H9 (cell line): ENCODE measurements around the gene HAUS8. TPM values are rescaled to one million over a fixed set of nuclear protein-coding genes. Genes with fewer than 3 reads are reported as not detected.
A peak's percentile ranks its signal among the peaks of the same experiment; 100 is the strongest.

Source experiments
- DNase-seq: peaks from one replicate; pipeline ENCODE4 v3.0.0-alpha.2; 2017
- H2AFZ ChIP-seq: one replicate; pipeline ENCODE4 v1.6.1; 2013; ENCODE audit warnings: mild to moderate bottlenecking, low read length, control low read depth, moderate library complexity
- H2AK5ac ChIP-seq: 2 replicates; pipeline ENCODE4 v1.6.1; 2013; ENCODE audit warnings: low read length, control low read depth, mixed read lengths; ENCODE audit not compliant: insufficient read length
- H2BK120ac ChIP-seq: one replicate; pipeline ENCODE4 v1.6.1; 2013; ENCODE audit warnings: low read depth, mild to moderate bottlenecking, low read length, control low read depth, inconsistent platforms; ENCODE audit not compliant: poor library complexity, severe bottlenecking
- H2BK12ac ChIP-seq: 2 replicates; pipeline ENCODE4 v1.6.1; 2013; ENCODE audit warnings: low read length, control low read depth, mixed read lengths, low read depth; ENCODE audit not compliant: insufficient read length
- H2BK15ac ChIP-seq: 2 replicates; pipeline ENCODE4 v1.6.1; 2013; ENCODE audit warnings: low read depth, low read length, control low read depth
- H2BK20ac ChIP-seq: one replicate; pipeline ENCODE4 v1.6.1; 2013; ENCODE audit warnings: low read depth, mild to moderate bottlenecking, low read length, control low read depth, inconsistent platforms; ENCODE audit not compliant: poor library complexity, severe bottlenecking
- H2BK5ac ChIP-seq: 2 replicates; pipeline ENCODE4 v1.6.1; 2013; ENCODE audit warnings: low read length, control low read depth, mixed read lengths; ENCODE audit not compliant: insufficient read length
- H3K14ac ChIP-seq: 2 replicates; pipeline ENCODE4 v1.6.1; 2013; ENCODE audit warnings: low read length, control low read depth; ENCODE audit not compliant: insufficient read depth
- H3K18ac ChIP-seq: 2 replicates; pipeline ENCODE4 v1.6.1; 2013; ENCODE audit warnings: low read depth, mild to moderate bottlenecking, mixed read lengths, low read length, control low read depth; ENCODE audit not compliant: insufficient read length
- H3K23ac ChIP-seq: 2 replicates; pipeline ENCODE4 v1.6.1; 2013; ENCODE audit warnings: low read length, control low read depth, mixed read lengths, low read depth; ENCODE audit not compliant: insufficient read length
- H3K23me2 ChIP-seq: 2 replicates; pipeline ENCODE4 v1.6.1; 2013; ENCODE audit warnings: low read depth, mild to moderate bottlenecking, mixed read lengths, low read length, control low read depth; ENCODE audit not compliant: insufficient read length, poor library complexity, severe bottlenecking
- H3K27ac ChIP-seq: 2 replicates; pipeline ENCODE4 v1.5.1; 2013; ENCODE audit warnings: low read length, control low read depth, mixed read lengths, low read depth; ENCODE audit not compliant: insufficient read length
- H3K27me3 ChIP-seq: 2 replicates; pipeline ENCODE4 v1.6.1; 2013; ENCODE audit warnings: low read length, control low read depth, inconsistent platforms; ENCODE audit not compliant: insufficient read depth
- H3K4ac ChIP-seq: 2 replicates; pipeline ENCODE4 v1.6.1; 2013; ENCODE audit warnings: low read depth, mild to moderate bottlenecking, control low read depth, inconsistent platforms, low read length, moderate library complexity
- H3K4me1 ChIP-seq: 2 replicates; pipeline ENCODE4 v1.6.1; 2013; ENCODE audit warnings: low read length, control low read depth, inconsistent platforms; ENCODE audit not compliant: insufficient read depth
- H3K4me2 ChIP-seq: 2 replicates; pipeline ENCODE4 v1.6.1; 2013; ENCODE audit warnings: low read length, control low read depth, mixed read lengths; ENCODE audit not compliant: insufficient read length, insufficient read depth
- H3K56ac ChIP-seq: 2 replicates; pipeline ENCODE4 v1.6.1; 2013; ENCODE audit warnings: low read depth, mild to moderate bottlenecking, mixed read lengths, low read length, control low read depth; ENCODE audit not compliant: insufficient read length
- H3K79me1 ChIP-seq: 2 replicates; pipeline ENCODE4 v1.6.1; 2013; ENCODE audit warnings: low read depth, mild to moderate bottlenecking, moderate library complexity, low read length, control low read depth, inconsistent platforms; ENCODE audit not compliant: insufficient read depth, poor library complexity, severe bottlenecking
- H3K79me2 ChIP-seq: 2 replicates; pipeline ENCODE4 v1.6.1; 2013; ENCODE audit warnings: low read length, control low read depth, inconsistent platforms; ENCODE audit not compliant: insufficient read depth
- H3K9ac ChIP-seq: 2 replicates; pipeline ENCODE4 v1.6.1; 2013; ENCODE audit warnings: low read length, control low read depth, mixed read lengths; ENCODE audit not compliant: insufficient read length; ENCODE audit errors: extremely low read depth
- H3K9me3 ChIP-seq: one replicate; pipeline ENCODE4 v1.6.1; 2013; ENCODE audit warnings: low read depth, low read length, inconsistent platforms; ENCODE audit not compliant: control insufficient read depth
- H3T11ph ChIP-seq: one replicate; pipeline ENCODE4 v1.6.1; 2013; ENCODE audit warnings: mild to moderate bottlenecking, low read length, control low read depth, inconsistent platforms
- H4K20me1 ChIP-seq: one replicate; pipeline ENCODE4 v1.6.1; 2013; ENCODE audit not compliant: control insufficient read depth, insufficient read length, insufficient read depth
- H4K5ac ChIP-seq: 2 replicates; pipeline ENCODE4 v1.6.1; 2013; ENCODE audit warnings: low read depth, mild to moderate bottlenecking, mixed read lengths, low read length, control low read depth; ENCODE audit not compliant: insufficient read length
- H4K8ac ChIP-seq: replicated peaks from 2 replicates; pipeline ENCODE4 v1.6.1; 2013; ENCODE audit warnings: low read length, control low read depth, mixed read lengths, low read depth; ENCODE audit not compliant: insufficient read length
- H4K91ac ChIP-seq: 2 replicates; pipeline ENCODE4 v1.6.1; 2013; ENCODE audit warnings: low read depth, mild to moderate bottlenecking, moderate library complexity, mixed read lengths, low read length, control low read depth; ENCODE audit not compliant: insufficient read length
- H3K27ac Mint-ChIP-seq, 3 experiments: 2 replicates in 2 of 3; 3 replicates in 1 of 3; pipeline ENCODE4 v1.8.0; 2020 to 2021; ENCODE audit warnings: mixed read lengths in 3 of 3, mild to moderate bottlenecking in 1 of 3, moderate library complexity in 1 of 3
- H3K27me3 Mint-ChIP-seq: 2 replicates; pipeline ENCODE4 v1.8.0; 2021; ENCODE audit warnings: low read depth, mild to moderate bottlenecking, moderate library complexity, mixed read lengths
- H3K36me3 Mint-ChIP-seq, 3 experiments: 2 replicates in 2 of 3; 3 replicates in 1 of 3; pipeline ENCODE4 v1.8.0; 2020 to 2021; ENCODE audit warnings: low read depth in 3 of 3, mixed read lengths in 3 of 3; ENCODE audit not compliant: insufficient read depth in 1 of 3
- H3K4me1 Mint-ChIP-seq, 2 experiments: 2 replicates each; pipeline ENCODE4 v1.8.0; 2020; ENCODE audit warnings: mixed read lengths in 2 of 2
- H3K4me3 Mint-ChIP-seq, 2 experiments: 2 replicates in 1 of 2; 3 replicates in 1 of 2; pipeline ENCODE4 v1.8.0; 2020 to 2021; ENCODE audit warnings: mild to moderate bottlenecking in 2 of 2, mixed read lengths in 2 of 2, moderate library complexity in 1 of 2
- H3K9me3 Mint-ChIP-seq, 2 experiments: 2 replicates in 1 of 2; 3 replicates in 1 of 2; pipeline ENCODE4 v1.8.0; 2020; ENCODE audit warnings: mild to moderate bottlenecking in 2 of 2, mixed read lengths in 2 of 2, moderate library complexity in 1 of 2
- WGBS: extraction: QIAGEN DNeasy Blood & Tissue Kit; methylation state at CpG from one replicate; pipeline ENCODE4 v1.1.7; 2013; ENCODE audit warnings: missing lambda C conversion rate, low lambda C conversion rate, mixed read lengths; ENCODE audit not compliant: insufficient read length; ENCODE audit errors: extremely low coverage; 5-methylcytosine and 5-hydroxymethylcytosine counted together
- total RNA-seq: library from RNA; stranded (reverse); gene quantifications from 2 replicates; pipeline ENCODE4 v1.2.1, GENCODE V29; 2021
- TF ChIP-seq, protein P1 (sequence below): fragments of 200-600 bp; sonication (generic); conservative IDR thresholded peaks from 3 replicates; pipeline ENCODE4 v1.8.0; 2021; ENCODE audit warnings: antibody characterized with exemption, mild to moderate bottlenecking

Gene HAUS8
- total RNA-seq, 1 experiment from 2014 or later, result 27.8 TPM

- TF ChIP-seq, protein P1, sequence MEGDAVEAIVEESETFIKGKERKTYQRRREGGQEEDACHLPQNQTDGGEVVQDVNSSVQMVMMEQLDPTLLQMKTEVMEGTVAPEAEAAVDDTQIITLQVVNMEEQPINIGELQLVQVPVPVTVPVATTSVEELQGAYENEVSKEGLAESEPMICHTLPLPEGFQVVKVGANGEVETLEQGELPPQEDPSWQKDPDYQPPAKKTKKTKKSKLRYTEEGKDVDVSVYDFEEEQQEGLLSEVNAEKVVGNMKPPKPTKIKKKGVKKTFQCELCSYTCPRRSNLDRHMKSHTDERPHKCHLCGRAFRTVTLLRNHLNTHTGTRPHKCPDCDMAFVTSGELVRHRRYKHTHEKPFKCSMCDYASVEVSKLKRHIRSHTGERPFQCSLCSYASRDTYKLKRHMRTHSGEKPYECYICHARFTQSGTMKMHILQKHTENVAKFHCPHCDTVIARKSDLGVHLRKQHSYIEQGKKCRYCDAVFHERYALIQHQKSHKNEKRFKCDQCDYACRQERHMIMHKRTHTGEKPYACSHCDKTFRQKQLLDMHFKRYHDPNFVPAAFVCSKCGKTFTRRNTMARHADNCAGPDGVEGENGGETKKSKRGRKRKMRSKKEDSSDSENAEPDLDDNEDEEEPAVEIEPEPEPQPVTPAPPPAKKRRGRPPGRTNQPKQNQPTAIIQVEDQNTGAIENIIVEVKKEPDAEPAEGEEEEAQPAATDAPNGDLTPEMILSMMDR, result no peak
- Histone ChIP-seq H3K4me2 (peak overlapping the region; percentile 83), H2BK120ac (no peak overlapping the region), H2BK15ac (no peak overlapping the region), H3K79me1 (peaks cover 3% of the 10 kb centered on the region), H4K5ac (no peak overlapping the region), H3K27ac (no peak overlapping the region), H2AK5ac (no peak overlapping the region), H4K20me1 (no peaks in the 10 kb centered on the region), H4K8ac (no peak overlapping the region), H3K56ac (no peak overlapping the region), H3K79me2 (peaks cover 15% of the 10 kb centered on the region; the same call in 1 of the 2 replicates), H3K4me1 (peaks cover 8% of the 10 kb centered on the region; the same call in 1 of the 2 replicates), H3K14ac (no peak overlapping the region), H2AFZ (no peak overlapping the region), H2BK20ac (no peak overlapping the region), H4K91ac (no peak overlapping the region), H3K23me2 (peaks cover 9% of the 10 kb centered on the region), H3K4ac (no peak overlapping the region), H2BK5ac (no peak overlapping the region), H3K27me3 (no peaks in the 10 kb centered on the region), H2BK12ac (no peak overlapping the region), H3T11ph (no peak overlapping the region), H3K9me3 (no peaks in the 10 kb centered on the region), H3K18ac (no peak overlapping the region), H3K9ac (peak overlapping the region; percentile 72), H3K23ac (no peak overlapping the region)
- Mint-ChIP-seq H3K36me3 (peaks cover 17 to 36% (median 27%) of the 10 kb centered on the region in 3 experiments), H3K27ac (peak overlapping the region; percentile 97 to 100 (median 99)), H3K4me1 (peaks cover 50 to 51% of the 10 kb centered on the region in 2 experiments), H3K4me3 (peak overlapping the region; percentile 94 to 99), H3K9me3 (no peaks in the 10 kb centered on the region), H3K27me3 (no peaks in the 10 kb centered on the region; the same call in 1 of the 2 replicates)
- WGBS, result no CpG with 5 or more reads among the region's 11 CpGs
- DNase-seq, result no peak
These were observed 618 bp downstream of the HAUS8 start for GRCh38 chr19:17074634-17075034.
